GM12878 (cell line): ENCODE data around the gene MDC1. TPM values are rescaled to one million over a fixed set of nuclear protein-coding genes. Genes with fewer than 3 reads are reported as not detected.

ENCODE experiments used
- ATAC-seq: fragments of 200-7000 bp; cut with Tn5 transposase; 3 replicates; pipeline ENCODE4 v1.9.1; 2020; ENCODE audit warnings: mild to moderate bottlenecking, moderate library complexity
- BruUV-seq: library from RNA; stranded (reverse); fragments of 400-500 nt; replicated peaks from 2 replicates; lab custom pipeline; 2021; lab: Mats Ljungman, UMichigan
- CTCF ChIA-PET: fragments of 300-600 bp; sonication (Branson Sonifier 250); formaldehyde crosslinking; extraction: SDS; loops from one replicate; lab custom pipeline; 2021; ENCODE audit warnings: inconsistent platforms; lab: Yijun Ruan, JAX
- POLR2A ChIA-PET: fragments of 350-600 bp; formaldehyde crosslinking; extraction: SDS; loops from one replicate; lab custom pipeline; 2021; ENCODE audit warnings: inconsistent platforms; lab: Charles Lee
- RAD21 ChIA-PET: fragments of 300-600 bp; sonication (Branson Sonifier 250); formaldehyde crosslinking; loops from one replicate; lab custom pipeline; 2023; ENCODE audit warnings: antibody characterized with exemption; ENCODE audit not compliant: unreplicated experiment; lab: Charles Lee
- SMC1A ChIA-PET: fragments of 300-600 bp; sonication (Branson Sonifier 250); formaldehyde crosslinking; loops from one replicate; lab custom pipeline; 2023; ENCODE audit not compliant: unreplicated experiment, uncharacterized antibody; lab: Charles Lee
- DNase-seq: peaks from one replicate; pipeline ENCODE4 v3.0.0-alpha.2; 2011; ENCODE audit warnings: low read depth, low spot score
- FAIRE-seq: peaks from 3 replicates; lab custom pipeline; 2011; peaks lifted over from hg19 to GRCh38; lab: Jason Lieb, UNC
- H2AFZ ChIP-seq: 2 replicates; pipeline ENCODE4 v1.6.0; 2011; ENCODE audit warnings: low read depth, low read length, control low read depth; ENCODE audit not compliant: control insufficient read depth
- H3K27ac ChIP-seq: 2 replicates; pipeline ENCODE4 v1.5.1; 2011; ENCODE audit warnings: control low read depth; ENCODE audit not compliant: control insufficient read depth, insufficient read depth
- H3K27me3 ChIP-seq, 2 experiments: replicated peaks in 1 of 2; 2 replicates each; pipeline versions ENCODE4 v1.6.0 to v1.6.1; 2011; ENCODE audit warnings: low read length in 1 of 2; ENCODE audit not compliant: control insufficient read depth in 2 of 2, insufficient read depth in 2 of 2
- H3K36me3 ChIP-seq, 2 experiments: 2 replicates each; pipeline ENCODE4 v1.5.1; 2011; ENCODE audit warnings: low read length in 1 of 2; ENCODE audit not compliant: control insufficient read depth in 2 of 2, insufficient read depth in 2 of 2
- H3K4me1 ChIP-seq: 2 replicates; pipeline ENCODE4 v1.6.1; 2011; ENCODE audit warnings: mild to moderate bottlenecking, low read length, moderate library complexity, mixed read lengths; ENCODE audit not compliant: control insufficient read depth, insufficient read depth
- H3K4me2 ChIP-seq: 2 replicates; pipeline ENCODE4 v1.6.0; 2011; ENCODE audit warnings: control low read depth; ENCODE audit not compliant: control insufficient read depth, insufficient read depth
- H3K4me3 ChIP-seq: fragments of 200-600 bp; sonication (generic); 2 replicates; pipeline ENCODE4 v1.5.1; 2016
- H3K79me2 ChIP-seq: 2 replicates; pipeline ENCODE4 v1.6.0; 2011; ENCODE audit warnings: low read length; ENCODE audit not compliant: control insufficient read depth, insufficient read depth
- H3K9ac ChIP-seq: 2 replicates; pipeline ENCODE4 v1.8.0; 2011; ENCODE audit warnings: low read length, control low read depth, mixed read lengths; ENCODE audit not compliant: control insufficient read depth, insufficient read depth
- H3K9me3 ChIP-seq: replicated peaks from 3 replicates; pipeline ENCODE4 v1.5.1; 2011; ENCODE audit warnings: mild to moderate bottlenecking, low read length; ENCODE audit not compliant: control insufficient read depth, insufficient read depth
- H4K20me1 ChIP-seq: 2 replicates; pipeline ENCODE4 v1.6.0; 2011; ENCODE audit not compliant: control insufficient read depth, insufficient read depth
- ATF7 ChIP-seq: fragments of 450-650 bp; IDR thresholded peaks from 2 replicates; pipeline ENCODE4 v1.6.1; 2016; ENCODE audit warnings: low read depth, mild to moderate bottlenecking
- CTCF ChIP-seq, 3 experiments: IDR thresholded peaks in 2 of 3; conservative IDR thresholded peaks in 1 of 3; 2 replicates each; pipeline ENCODE4 v1.5.1; 2011; ENCODE audit warnings: low read depth in 3 of 3, low read length in 3 of 3, mild to moderate bottlenecking in 3 of 3, control low read depth in 2 of 3, moderate library complexity in 2 of 3, inconsistent platforms in 1 of 3, mixed read lengths in 1 of 3; ENCODE audit not compliant: control insufficient read depth in 2 of 3, insufficient read depth in 1 of 3; ENCODE audit errors: extremely low read depth in 1 of 3
- FOS ChIP-seq: IDR thresholded peaks from 3 replicates; pipeline ENCODE4 v1.6.1; 2011; ENCODE audit warnings: borderline replicate concordance; ENCODE audit not compliant: insufficient read length; ENCODE audit errors: extremely low read depth
- HDGF ChIP-seq: fragments of 450-650 bp; IDR thresholded peaks from 2 replicates; pipeline ENCODE4 v1.6.1; 2016; ENCODE audit warnings: antibody characterized with exemption
- MEF2A ChIP-seq: IDR thresholded peaks from 2 replicates; pipeline ENCODE4 v1.6.1; 2011; ENCODE audit warnings: low read depth, mild to moderate bottlenecking, low read length, moderate library complexity; ENCODE audit not compliant: insufficient read depth
- POLR2A ChIP-seq: IDR thresholded peaks from 2 replicates; pipeline ENCODE4 v1.6.1; 2011; ENCODE audit warnings: low read depth, mild to moderate bottlenecking, low read length
- WGBS: methylation state at CpG from one replicate; pipeline ENCODE4 v1.1.6; 2016; ENCODE audit warnings: low lambda C conversion rate; ENCODE audit not compliant: insufficient replicate concordance, insufficient coverage; ENCODE audit errors: missing lambda C conversion rate; 5-methylcytosine and 5-hydroxymethylcytosine counted together
- in situ Hi-C: fragments of 300-500 bp; cut with MboI; formaldehyde crosslinking; loops from 9 replicates; pipeline ENCODE4 v1.14.3; 2018; ENCODE audit warnings: mixed read lengths
- intact Hi-C: fragments of 100-400 bp; cut with micrococcal nuclease; formaldehyde crosslinking; loops from one replicate; pipeline ENCODE4 v1.14.2; 2022; ENCODE audit not compliant: unreplicated experiment
- polyA plus RNA-seq, 11 experiments: library from polyadenylated mRNA; depleted of rRNA in 4 of 11; unstranded in 6 of 11; stranded (reverse) in 5 of 11; fragments of >200 nt; fragmentation: Nextera tagmentation in 4 of 11; fragmentation: Illumina TruSeq in 1 of 11; extraction: Ambion mirVana in 4 of 11; extraction: Trizol in 1 of 11; gene quantifications; 1 replicate in 1 of 11; 2 replicates in 10 of 11; pipeline versions ENCODE4 v1.2.1 to v1.2.3, GENCODE V29; 2011 to 2016; ENCODE audit warnings: inconsistent platforms in 2 of 11, missing spikeins in 2 of 11, low read depth in 1 of 11
- total RNA-seq, 4 experiments: library from RNA; depleted of rRNA in 3 of 4; stranded (reverse); fragments of >200 nt in 3 of 4; fragmentation: Illumina TruSeq in 1 of 4; extraction: Trizol in 1 of 4; gene quantifications; 2 replicates each; pipeline versions ENCODE4 v1.2.1 to v1.2.3, GENCODE V29; 2013 to 2021

The MDC1 gene
- total and polyA plus RNA-seq, 10 of the 15 experiments (the other 5 are each of a cell fraction or from before 2014, with no cell fraction given) = 5.1 to 62.5 (median 22.4) TPM

- TF ChIP-seq MEF2A (no peak), POLR2A (no peak), HDGF (peak; percentile 79; the same call in 1 of the 2 replicates), FOS (no peak)
- TF ChIP-seq, all 136 proteins: peak for 5
Measured at GRCh38 chr6:30741789-30742315, 24.8 kb upstream of the MDC1 start (continued).

- no TSS peak for BruUV-seq
- intact Hi-C loops = no loop called here
- no peak for FAIRE-seq
- H4K20me1 ChIP-seq = no peaks in the 10 kb centered on the region
- H3K9me3 ChIP-seq = peaks cover 5% of the 10 kb centered on the region; the same call in 2 of the 3 replicates
- peaks cover 6 to 12% of the 10 kb centered on the region in 2 experiments for H3K36me3 ChIP-seq
- ChIA-PET SMC1A (interaction anchor here (0.6 to 10.0 kb wide), 6 partner anchors 10 to 81 kb away, joined by 3 to 122 read pairs (median 4); no protein-coding TSS in a partner anchor), POLR2A (interaction anchor here (0.7 to 9.4 kb wide), 7 partner anchors 23 to 81 kb away, joined by 3 to 89 read pairs (median 5); partner anchors contain the start of gene MDC1), CTCF (interaction anchor here (0.9 to 2.0 kb wide), 8 partner anchors 10 to 200 kb away, joined by 3 to 6 read pairs (median 4); partner anchors contain the start of gene VARS2), RAD21 (interaction anchor here (0.9 to 3.7 kb wide), 9 partner anchors 11 to 136 kb away, joined by 3 to 22 read pairs (median 4); partner anchors contain the start of gene MDC1)
- in situ Hi-C loops = no loop called here
- TF ChIP-seq CTCF (IDR thresholded peaks at IDR 0.05 in 2 of 3, conservative IDR thresholded peaks at IDR 0.05 in 1 of 3; ENCODE audit: control insufficient read depth in 2 of 3, extremely low read depth in 1 of 3, insufficient read depth in 1 of 3, low read depth in 3 of 3, low read length in 3 of 3) (0 out of 6 replicates have a peak, but pooled peaks of 1 of the 3 experiments have one; percentile 2), ATF7 (no peak)
- H3K27me3 ChIP-seq = no peaks in the 10 kb centered on the region
- H2AFZ ChIP-seq = no peak overlapping the region
- peak overlapping the region; percentile 94 for H3K4me2 ChIP-seq
- H3K4me1 ChIP-seq = peaks cover 36% of the 10 kb centered on the region
- H3K4me3 ChIP-seq = peak overlapping the region; percentile 95
- peaks cover 37% of the 10 kb centered on the region for H3K79me2 ChIP-seq
- no peak for ATAC-seq
- no peak for DNase-seq
- peak overlapping the region; percentile 72 for H3K27ac ChIP-seq
- 67% methylated on average over 8 of the region's 8 CpGs for WGBS
- H3K9ac ChIP-seq = peak overlapping the region; percentile 82
Measured at GRCh38 chr6:30741063-30741779, 24.1 kb upstream of the MDC1 start.
